HEK293T (cell line): ENCODE results near the gene PLEKHO1.
"Not testable (repeated sequence)": the region's sequence is repeated elsewhere in the genome, so short reads cannot be mapped to it uniquely, and the experiment has no call there.

Source experiments
- CTCF ChIA-PET: fragments of 350-600 bp; formaldehyde crosslinking; extraction: SDS; loops from one replicate; lab custom pipeline; 2021; ENCODE audit warnings: antibody characterized with exemption, inconsistent platforms; lab: Yijun Ruan, JAX
- POLR2A ChIA-PET: fragments of 350-600 bp; formaldehyde crosslinking; extraction: SDS; loops from one replicate; lab custom pipeline; 2020; ENCODE audit warnings: antibody characterized with exemption, inconsistent platforms; lab: Yijun Ruan, JAX
- DNase-seq: peaks from one replicate; pipeline ENCODE4 v3.0.0; 2012; ENCODE audit warnings: mixed read lengths; ENCODE audit errors: extremely low spot score
- ARNT ChIP-seq: fragments of 450-650 bp; IDR thresholded peaks from 2 replicates; pipeline ENCODE4 v1.6.1; 2017; ENCODE audit warnings: mild to moderate bottlenecking
- BHLHE40 ChIP-seq: fragments of 450-650 bp; IDR thresholded peaks from 2 replicates; pipeline ENCODE4 v1.6.1; 2016; ENCODE audit warnings: mild to moderate bottlenecking, moderate library complexity, borderline replicate concordance
- CTBP1 ChIP-seq: fragments of 450-650 bp; IDR thresholded peaks from 2 replicates; pipeline ENCODE4 v1.6.1; 2016; ENCODE audit warnings: borderline replicate concordance
- ELF4 ChIP-seq: fragments of 450-650 bp; IDR thresholded peaks from 2 replicates; pipeline ENCODE4 v1.6.1; 2017; ENCODE audit warnings: antibody characterized with exemption
- FOXA1 ChIP-seq: fragments of 450-650 bp; IDR thresholded peaks from 2 replicates; pipeline ENCODE4 v1.6.1; 2016; ENCODE audit warnings: mild to moderate bottlenecking
- FOXK2 ChIP-seq: fragments of 450-650 bp; IDR thresholded peaks from 2 replicates; pipeline ENCODE4 v1.6.1; 2016; ENCODE audit warnings: mild to moderate bottlenecking
- FOXM1 ChIP-seq: fragments of 450-650 bp; IDR thresholded peaks from 2 replicates; pipeline ENCODE4 v1.6.1; 2017; ENCODE audit warnings: mild to moderate bottlenecking, borderline replicate concordance
- HDGF ChIP-seq: fragments of 450-650 bp; IDR thresholded peaks from 2 replicates; pipeline ENCODE4 v1.6.1; 2017; ENCODE audit warnings: antibody characterized with exemption, borderline replicate concordance
- L3MBTL2 ChIP-seq: fragments of 450-650 bp; conservative IDR thresholded peaks from 2 replicates; pipeline ENCODE4 v1.6.1; 2016; ENCODE audit warnings: mild to moderate bottlenecking
- LEF1 ChIP-seq: fragments of 450-650 bp; IDR thresholded peaks from 2 replicates; pipeline ENCODE4 v1.6.1; 2017; ENCODE audit warnings: mild to moderate bottlenecking, borderline replicate concordance
- NFRKB ChIP-seq: fragments of 450-650 bp; IDR thresholded peaks from 2 replicates; pipeline ENCODE4 v1.6.1; 2016; ENCODE audit warnings: mild to moderate bottlenecking, moderate library complexity
- PKNOX1 ChIP-seq: fragments of 450-650 bp; IDR thresholded peaks from 2 replicates; pipeline ENCODE4 v1.6.1; 2016
- SP1 ChIP-seq: fragments of 450-650 bp; IDR thresholded peaks from 2 replicates; pipeline ENCODE4 v1.6.1; 2017
- SUZ12 ChIP-seq: fragments of 450-650 bp; IDR thresholded peaks from 2 replicates; pipeline ENCODE4 v1.6.1; 2016; ENCODE audit warnings: mild to moderate bottlenecking
- TARDBP ChIP-seq: fragments of 450-650 bp; IDR thresholded peaks from 2 replicates; pipeline ENCODE4 v1.6.1; 2016
- ZNF384 ChIP-seq: fragments of 450-650 bp; IDR thresholded peaks from 2 replicates; pipeline ENCODE4 v1.6.1; 2016

Gene PLEKHO1

GRCh38 chr1:150196417-150196816 is 46.7 kb downstream of the PLEKHO1 start:
- ChIA-PET CTCF (no interaction called here), POLR2A (interaction anchor here (0.7 kb wide), 1 partner anchor 310 kb away, joined by 4 read pairs; a partner anchor contains a TSS)
- TF ChIP-seq FOXK2 (no peak), L3MBTL2 (no peak), ARNT (no peak), SUZ12 (no peak), TARDBP (no peak), PKNOX1 (no peak), CTBP1 (no peak), FOXM1 (no peak), ELF4 (no peak), LEF1 (no peak), ZNF384 (no peak), SP1 (no peak), HDGF (no peak)
- DNase-seq, result no peak

GRCh38 chr1:150207281-150207971 is 57.7 kb downstream of the PLEKHO1 start:
- TF ChIP-seq TARDBP, result no peak
- no peak for TF ChIP-seq BHLHE40
- TF ChIP-seq L3MBTL2, result no peak
- no peak for TF ChIP-seq PKNOX1
- TF ChIP-seq FOXM1, result no peak
- TF ChIP-seq FOXK2, result no peak
- no peak for TF ChIP-seq ELF4
- no peak for TF ChIP-seq SP1
- no peak for TF ChIP-seq FOXA1
- TF ChIP-seq CTBP1, result no peak
- no peak for TF ChIP-seq ZNF384
- TF ChIP-seq SUZ12, result no peak
- no peak for TF ChIP-seq ARNT
- no peak for TF ChIP-seq NFRKB
- TF ChIP-seq LEF1, result no peak
- no peak for TF ChIP-seq HDGF
- no peak for DNase-seq
- CTCF ChIA-PET, result no interaction called here
- POLR2A ChIA-PET, result no interaction called here

GRCh38 chr1:150208460-150208859 is 58.7 kb downstream of the PLEKHO1 start:
- CTCF ChIA-PET, POLR2A ChIA-PET, DNase-seq: not testable (repeated sequence)
